Activated T-cell treated with anti-CD3 and anti-CD28 coated beads, Interleukin-2, amount 50 U/mL, for 4 hours (primary cell): ENCODE results near the gene CHMP1A. TPM values are rescaled to one million over a fixed set of nuclear protein-coding genes. Genes with fewer than 3 reads are reported as not detected.

ENCODE experiments used
- ATAC-seq, 2 donors: fragments of 200-7000 bp; cut with Tn5 transposase; one replicate each; pipeline ENCODE4 v1.10.0; 2021
- DNase-seq: peaks from one replicate; pipeline ENCODE4 v3.0.0-alpha.2; 2020
- H3K27me3 Mint-ChIP-seq: one replicate; pipeline ENCODE4 v1.8.0; 2021; ENCODE audit warnings: low read depth, mixed read lengths
- H3K36me3 Mint-ChIP-seq: one replicate; pipeline ENCODE4 v1.8.0; 2022; ENCODE audit warnings: mixed read lengths; ENCODE audit not compliant: insufficient read depth
- H3K4me1 Mint-ChIP-seq: one replicate; pipeline ENCODE4 v1.8.0; 2021; ENCODE audit warnings: low read depth, mixed read lengths
- H3K4me3 Mint-ChIP-seq: one replicate; pipeline ENCODE4 v1.8.0; 2021; ENCODE audit warnings: mild to moderate bottlenecking, moderate library complexity, mixed read lengths
- H3K9me3 Mint-ChIP-seq: one replicate; pipeline ENCODE4 v1.8.0; 2021; ENCODE audit warnings: mixed read lengths
- total RNA-seq, 3 donors: library from RNA; stranded (reverse); gene quantifications; one replicate each; pipeline ENCODE4 v1.2.1, GENCODE V29; 2021

CHMP1A gene
- total RNA-seq, 3 donors from 2014 or later: 108 to 111 (median 108) TPM

GRCh38 chr16:89601906-89602272 lies 55.6 kb downstream of the CHMP1A start:
- H3K4me1 Mint-ChIP-seq: peaks cover 16% of the 10 kb centered on the region
- H3K9me3 Mint-ChIP-seq: no peaks in the 10 kb centered on the region
- H3K36me3 Mint-ChIP-seq: no peaks in the 10 kb centered on the region
- ATAC-seq (no peak), DNase-seq (no peak)
- peaks cover 4% of the 10 kb centered on the region for H3K27me3 Mint-ChIP-seq
- H3K4me3 Mint-ChIP-seq: no peak overlapping the region

GRCh38 chr16:89600956-89601355 lies 56.6 kb downstream of the CHMP1A start:
- Mint-ChIP-seq H3K36me3 (no peaks in the 10 kb centered on the region), H3K4me1 (peaks cover 16% of the 10 kb centered on the region), H3K9me3 (no peaks in the 10 kb centered on the region), H3K27me3 (peaks cover 4% of the 10 kb centered on the region), H3K4me3 (no peak overlapping the region)
- DNase-seq: no peak
- ATAC-seq: no peak

DNA sequence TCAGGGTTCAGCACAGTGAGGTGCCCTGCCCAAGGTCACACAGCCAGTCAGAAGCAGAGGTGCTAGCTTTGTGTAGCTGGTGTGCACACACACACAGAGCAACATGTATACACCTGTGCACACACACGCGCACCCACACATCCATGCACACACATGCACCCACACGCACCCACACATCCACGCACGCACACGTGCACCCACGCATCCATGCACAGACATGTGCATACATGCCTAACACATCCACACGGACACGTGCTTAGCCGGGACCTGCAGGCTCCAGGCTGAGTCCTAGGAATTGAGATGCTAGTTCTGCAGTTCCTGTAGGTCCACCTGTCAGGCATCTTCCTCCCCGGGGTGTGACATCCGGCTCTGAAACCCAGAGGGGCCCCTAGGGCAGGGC lies 57.1 kb downstream of the CHMP1A start:
- H3K27me3 Mint-ChIP-seq: peaks cover 4% of the 10 kb centered on the region
- H3K4me3 Mint-ChIP-seq: no peak overlapping the region
- no peaks in the 10 kb centered on the region for H3K36me3 Mint-ChIP-seq
- peaks cover 16% of the 10 kb centered on the region for H3K4me1 Mint-ChIP-seq
- H3K9me3 Mint-ChIP-seq: no peaks in the 10 kb centered on the region
- ATAC-seq: no peak
- DNase-seq: no peak

- ATAC-seq: no peak
- H3K9me3 Mint-ChIP-seq: no peaks in the 10 kb centered on the region
- H3K27me3 Mint-ChIP-seq: peaks cover 4% of the 10 kb centered on the region
- no peak overlapping the region for H3K4me3 Mint-ChIP-seq
- no peaks in the 10 kb centered on the region for H3K36me3 Mint-ChIP-seq
- no peak for DNase-seq
- H3K4me1 Mint-ChIP-seq: peaks cover 16% of the 10 kb centered on the region
Measured at GRCh38 chr16:89599902-89600301, 57.6 kb downstream of the CHMP1A start.

GRCh38 chr16:89599451-89599858 lies 58.1 kb downstream of the CHMP1A start:
- Mint-ChIP-seq H3K4me1 (peaks cover 16% of the 10 kb centered on the region), H3K4me3 (no peak overlapping the region), H3K36me3 (no peaks in the 10 kb centered on the region), H3K9me3 (no peaks in the 10 kb centered on the region), H3K27me3 (peaks cover 4% of the 10 kb centered on the region)
- DNase-seq: no peak
- ATAC-seq: no peak

GRCh38 chr16:89598199-89598598 lies 59.3 kb downstream of the CHMP1A start:
- DNase-seq: no peak
- Mint-ChIP-seq H3K36me3 (no peaks in the 10 kb centered on the region), H3K27me3 (peaks cover 4% of the 10 kb centered on the region), H3K9me3 (no peaks in the 10 kb centered on the region), H3K4me1 (peaks cover 28% of the 10 kb centered on the region), H3K4me3 (no peak overlapping the region)
- no peak for ATAC-seq

GRCh38 chr16:89596957-89597649 lies 60.4 kb downstream of the CHMP1A start:
- H3K36me3 Mint-ChIP-seq: no peaks in the 10 kb centered on the region
- no peak overlapping the region for H3K4me3 Mint-ChIP-seq
- peaks cover 17% of the 10 kb centered on the region for H3K4me1 Mint-ChIP-seq
- ATAC-seq (no peak), DNase-seq (no peak)
- no peaks in the 10 kb centered on the region for H3K9me3 Mint-ChIP-seq
- H3K27me3 Mint-ChIP-seq: no peaks in the 10 kb centered on the region

DNA sequence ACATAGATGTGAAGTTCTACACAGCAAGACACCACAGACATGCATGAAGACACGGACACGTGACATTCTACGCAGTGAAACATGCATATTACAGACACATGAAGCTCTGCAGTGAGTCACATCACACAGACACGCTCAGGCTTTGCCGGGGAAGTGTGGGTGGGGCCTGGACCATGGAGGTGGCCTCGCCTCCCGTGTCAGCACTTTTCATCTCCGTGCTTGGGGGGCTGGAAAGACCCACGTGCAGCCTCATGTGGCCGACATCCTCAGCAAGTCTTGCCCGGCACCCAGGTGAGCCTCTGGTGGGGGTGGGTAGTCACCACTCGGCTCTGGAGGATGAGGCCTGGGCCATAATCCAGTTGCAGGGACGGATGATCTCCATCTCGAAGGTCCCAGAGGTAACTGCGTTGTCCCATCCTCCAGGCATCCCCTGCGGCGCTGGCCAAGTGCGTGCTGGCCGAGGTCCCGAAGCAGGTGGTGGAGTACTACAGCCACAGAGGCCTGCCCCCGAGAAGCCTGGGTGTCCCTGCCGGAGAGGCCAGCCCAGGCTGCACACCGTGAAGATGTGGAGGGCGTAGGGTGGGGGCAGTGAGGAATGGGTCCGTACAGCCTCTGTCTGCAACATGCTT lies 61.3 kb downstream of the CHMP1A start:
- no peaks in the 10 kb centered on the region for H3K36me3 Mint-ChIP-seq

GRCh38 chr16:89595330-89596060 lies 62.0 kb downstream of the CHMP1A start:
- H3K4me1 Mint-ChIP-seq: peaks cover 14% of the 10 kb centered on the region
- H3K4me3 Mint-ChIP-seq: no peak overlapping the region
- no peak for ATAC-seq
- no peaks in the 10 kb centered on the region for H3K27me3 Mint-ChIP-seq
- no peak for DNase-seq
- no peaks in the 10 kb centered on the region for H3K9me3 Mint-ChIP-seq
- no peaks in the 10 kb centered on the region for H3K36me3 Mint-ChIP-seq

More for the DNA sequence above, 61.3 kb downstream of the CHMP1A start:
- ATAC-seq (no peak), DNase-seq (no peak)
- Mint-ChIP-seq H3K27me3 (no peaks in the 10 kb centered on the region), H3K9me3 (no peaks in the 10 kb centered on the region), H3K4me3 (no peak overlapping the region), H3K4me1 (peaks cover 14% of the 10 kb centered on the region)

Other genes starting within 250 kb of the CHMP1A start
- gene ANKRD11, start 167.1 kb downstream of the CHMP1A start, total RNA-seq: 100 to 1,000 TPM; 153 to 181 (median 162) TPM
- 10 to 100 TPM; 76.1 to 88.4 (median 78.5) TPM for gene SPG7, start 149.3 kb downstream of the CHMP1A start, total RNA-seq
- 1,000 to 10,000 TPM; 3,320 to 3,425 (median 3,389) TPM for gene RPL13, start 97.0 kb downstream of the CHMP1A start, total RNA-seq
- gene CPNE7, start 82.0 kb downstream of the CHMP1A start, total RNA-seq: 10 to 100 TPM; 18.0 to 19.5 (median 19.1) TPM
- gene DPEP1, start 44.1 kb downstream of the CHMP1A start, total RNA-seq: not detected
- gene SPATA33, start 128 bp upstream of the CHMP1A start, total RNA-seq: 10 to 100 TPM in 1 of 3 donors, 1 to 10 TPM in 2; 7.5 to 11.8 (median 8.0) TPM
- 10 to 100 TPM; 76.3 to 82.5 (median 81.9) TPM for gene CDK10, start 29.0 kb upstream of the CHMP1A start, total RNA-seq
- 10 to 100 TPM; 13.6 to 16.4 (median 14.3) TPM for gene SPATA2L, start 44.0 kb upstream of the CHMP1A start, total RNA-seq
- gene VPS9D1, start 63.2 kb upstream of the CHMP1A start, total RNA-seq: 1 to 10 TPM; 2.2 to 4.8 (median 2.9) TPM
- 10 to 100 TPM; 33.1 to 40.7 (median 35.5) TPM for gene ZNF276, start 63.8 kb upstream of the CHMP1A start, total RNA-seq
- gene FANCA, start 158.9 kb upstream of the CHMP1A start, total RNA-seq: 100 to 1,000 TPM in 1 of 3 donors, 10 to 100 TPM in 2; 76.3 to 100 (median 89.4) TPM
- under 1 TPM; 0.21 to 0.49 (median 0.23) TPM for gene SPIRE2, start 170.8 kb upstream of the CHMP1A start, total RNA-seq
- 100 to 1,000 TPM; 144 to 182 (median 164) TPM for gene TCF25, start 215.9 kb upstream of the CHMP1A start, total RNA-seq